Mucosa of rectum (tissue), 2 donors: ENCODE data around the gene CYP19A1.
"Not testable (repeated sequence)": the region's sequence is repeated elsewhere in the genome, so short reads cannot be mapped to it uniquely, and the experiment has no call there.

Experiments
- H3K27ac ChIP-seq, 2 donors: one replicate each; pipeline ENCODE4 v1.7.0; 2013; ENCODE audit warnings: inconsistent platforms in 2 of 2, low read depth in 2 of 2, low read length in 2 of 2
- H3K27me3 ChIP-seq, 2 donors: one replicate each; pipeline ENCODE4 v1.7.0; 2013; ENCODE audit warnings: low read length in 2 of 2; ENCODE audit not compliant: control insufficient read depth in 2 of 2, insufficient read depth in 2 of 2
- H3K36me3 ChIP-seq, 2 donors: one replicate each; pipeline ENCODE4 v1.7.0; 2013; ENCODE audit warnings: low read length in 2 of 2; ENCODE audit not compliant: control insufficient read depth in 2 of 2, insufficient read depth in 2 of 2
- H3K4me1 ChIP-seq, 2 donors: one replicate each; pipeline ENCODE4 v1.7.0; 2013; ENCODE audit warnings: low read length in 2 of 2, mild to moderate bottlenecking in 1 of 2; ENCODE audit not compliant: control insufficient read depth in 2 of 2, insufficient read depth in 2 of 2
- H3K4me3 ChIP-seq, 2 donors: one replicate each; pipeline ENCODE4 v1.7.0; 2013; ENCODE audit warnings: low read length in 2 of 2
- H3K9ac ChIP-seq, 2 donors: one replicate each; pipeline ENCODE4 v1.7.0; 2013; ENCODE audit warnings: low read length in 2 of 2, low read depth in 1 of 2, mild to moderate bottlenecking in 1 of 2
- H3K9me3 ChIP-seq, 2 donors: one replicate each; pipeline ENCODE4 v1.7.0; 2013; ENCODE audit warnings: low read length in 2 of 2; ENCODE audit not compliant: control insufficient read depth in 2 of 2
- donor health status: healthy.
- donor health status: Normal muscosa, but diverticular disease.

CYP19A1 gene

GRCh38 chr15:51267051-51267702, 71.2 kb downstream of the CYP19A1 start:
- H3K36me3 ChIP-seq: no peaks in the 10 kb centered on the region
- no peak overlapping the region for H3K27ac ChIP-seq
- H3K4me1 ChIP-seq: peaks cover 0 to 9% of the 10 kb centered on the region in 2 donors
- H3K9me3 ChIP-seq: no peaks in the 10 kb centered on the region
- H3K4me3 ChIP-seq: peak overlapping the region; percentile 53 to 55
- peaks cover 2 to 17% of the 10 kb centered on the region in 2 donors for H3K27me3 ChIP-seq
- peak overlapping the region in 1 of 2 donors; percentile 18 for H3K9ac ChIP-seq

DNA sequence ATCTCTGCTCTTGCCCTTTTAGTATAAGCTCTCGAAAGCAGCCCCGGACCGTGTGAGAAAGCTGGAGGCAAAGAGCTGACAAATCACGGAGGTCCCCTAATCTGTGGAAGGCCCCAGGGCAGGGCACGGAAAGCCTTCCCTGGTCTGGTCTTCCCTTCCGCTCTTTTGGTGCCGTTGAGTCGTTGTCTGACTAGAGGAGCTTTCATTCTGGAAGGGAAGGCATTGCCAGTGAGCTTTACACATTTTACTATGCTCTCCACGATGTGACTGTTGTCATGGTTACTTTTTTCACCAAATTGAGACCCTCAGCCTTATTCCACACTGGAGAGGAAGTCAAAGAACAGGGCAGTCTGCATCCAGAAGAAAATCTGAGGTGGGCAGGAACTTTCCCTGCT, 71.7 kb downstream of the CYP19A1 start:
- no peak overlapping the region for H3K9ac ChIP-seq
- peaks cover 2 to 17% of the 10 kb centered on the region in 2 donors for H3K27me3 ChIP-seq
- no peak overlapping the region for H3K27ac ChIP-seq
- H3K36me3 ChIP-seq: no peaks in the 10 kb centered on the region
- peaks cover 0 to 9% of the 10 kb centered on the region in 2 donors for H3K4me1 ChIP-seq
- no peaks in the 10 kb centered on the region for H3K9me3 ChIP-seq
- peak overlapping the region in 1 of 2 donors; percentile 53 for H3K4me3 ChIP-seq

- no peaks in the 10 kb centered on the region for H3K9me3 ChIP-seq
- peaks cover 0 to 9% of the 10 kb centered on the region in 2 donors for H3K4me1 ChIP-seq
- H3K27me3 ChIP-seq: peaks cover 2 to 17% of the 10 kb centered on the region in 2 donors
- H3K36me3 ChIP-seq: no peaks in the 10 kb centered on the region
- no peak overlapping the region for H3K27ac ChIP-seq
- no peak overlapping the region for H3K9ac ChIP-seq
- no peak overlapping the region for H3K4me3 ChIP-seq
Measured at GRCh38 chr15:51265037-51265555, 73.3 kb downstream of the CYP19A1 start.

GRCh38 chr15:51263726-51264125, 74.7 kb downstream of the CYP19A1 start:
- H3K27me3 ChIP-seq: peaks cover 0 to 17% of the 10 kb centered on the region in 2 donors
- H3K27ac ChIP-seq: no peak overlapping the region
- H3K9me3 ChIP-seq: no peaks in the 10 kb centered on the region
- H3K9ac ChIP-seq: no peak overlapping the region
- H3K4me3 ChIP-seq: no peak overlapping the region
- no peaks in the 10 kb centered on the region for H3K36me3 ChIP-seq
- H3K4me1 ChIP-seq: peaks cover 0 to 9% of the 10 kb centered on the region in 2 donors

DNA sequence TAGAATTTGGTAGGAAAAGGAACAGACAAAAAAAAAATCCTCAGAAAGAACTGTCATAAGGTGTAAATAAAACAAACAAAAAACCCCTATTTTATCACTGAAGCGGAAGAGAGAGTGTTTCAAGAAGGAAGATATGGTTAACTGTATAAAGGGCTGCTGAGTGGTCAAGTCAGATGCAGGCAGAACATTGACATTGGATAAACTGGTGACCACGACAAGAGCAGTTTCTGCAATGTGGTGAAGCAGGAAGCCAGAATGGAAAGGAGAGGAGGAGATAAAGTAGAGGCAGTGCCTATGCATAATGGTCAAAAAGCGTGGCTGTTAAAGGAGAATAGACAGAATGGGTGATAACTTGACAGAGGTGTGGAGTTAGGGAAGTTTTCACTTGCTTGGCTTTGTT, 75.3 kb downstream of the CYP19A1 start:
- peaks cover 0 to 9% of the 10 kb centered on the region in 2 donors for H3K4me1 ChIP-seq
- peaks cover 0 to 17% of the 10 kb centered on the region in 2 donors for H3K27me3 ChIP-seq
- no peaks in the 10 kb centered on the region for H3K9me3 ChIP-seq
- no peak overlapping the region for H3K4me3 ChIP-seq
- no peaks in the 10 kb centered on the region for H3K36me3 ChIP-seq
- no peak overlapping the region for H3K9ac ChIP-seq
- H3K27ac ChIP-seq: no peak overlapping the region

DNA sequence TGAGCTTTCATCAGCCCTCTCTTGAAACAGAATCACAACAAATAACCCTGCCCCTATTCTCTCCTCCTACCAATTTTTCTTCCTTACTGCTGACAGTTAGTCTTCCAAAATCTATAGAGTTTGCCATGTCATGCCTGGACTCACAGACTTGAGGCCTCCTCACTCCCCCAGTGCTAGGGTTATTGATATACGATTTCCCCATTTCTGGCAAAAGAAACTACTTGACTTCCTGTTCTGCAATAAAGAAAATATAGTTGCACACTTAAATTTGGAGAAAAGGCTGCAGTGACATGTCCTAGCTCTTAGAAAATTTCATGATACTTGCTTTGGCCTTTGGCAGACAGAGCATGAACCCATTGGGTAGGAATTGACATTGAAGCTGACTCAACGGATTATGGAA, 75.9 kb downstream of the CYP19A1 start:
- Histone ChIP-seq H3K9me3 (no peaks in the 10 kb centered on the region), H3K27ac (no peak overlapping the region), H3K27me3 (peaks cover 0 to 11% of the 10 kb centered on the region in 2 donors), H3K9ac (no peak overlapping the region), H3K36me3 (no peaks in the 10 kb centered on the region), H3K4me3 (no peak overlapping the region), H3K4me1 (peaks cover 0 to 4% of the 10 kb centered on the region in 2 donors)

DNA sequence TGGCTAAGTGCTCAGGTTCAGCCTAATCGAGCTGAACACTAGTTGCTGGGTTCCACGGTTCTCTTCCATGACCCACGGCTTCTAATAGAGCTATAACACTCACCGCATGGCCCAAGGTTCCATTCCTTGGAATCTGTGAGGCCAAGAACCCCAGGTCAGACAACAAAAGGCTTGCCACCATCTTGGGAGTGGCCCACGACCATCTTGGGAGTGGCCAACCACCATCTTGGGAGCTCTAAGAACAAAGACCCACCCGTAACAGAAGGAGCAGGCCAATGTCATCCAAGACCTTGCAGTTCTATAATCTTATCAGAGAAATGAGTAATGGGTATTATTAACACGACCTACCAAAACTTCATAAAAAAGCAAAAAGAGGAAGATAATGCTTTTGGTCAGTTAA, 77.3 kb downstream of the CYP19A1 start:
- not testable (repeated sequence) for H3K27ac ChIP-seq, H3K36me3 ChIP-seq, H3K27me3 ChIP-seq, H3K4me3 ChIP-seq, H3K9me3 ChIP-seq, H3K4me1 ChIP-seq, H3K9ac ChIP-seq

DNA sequence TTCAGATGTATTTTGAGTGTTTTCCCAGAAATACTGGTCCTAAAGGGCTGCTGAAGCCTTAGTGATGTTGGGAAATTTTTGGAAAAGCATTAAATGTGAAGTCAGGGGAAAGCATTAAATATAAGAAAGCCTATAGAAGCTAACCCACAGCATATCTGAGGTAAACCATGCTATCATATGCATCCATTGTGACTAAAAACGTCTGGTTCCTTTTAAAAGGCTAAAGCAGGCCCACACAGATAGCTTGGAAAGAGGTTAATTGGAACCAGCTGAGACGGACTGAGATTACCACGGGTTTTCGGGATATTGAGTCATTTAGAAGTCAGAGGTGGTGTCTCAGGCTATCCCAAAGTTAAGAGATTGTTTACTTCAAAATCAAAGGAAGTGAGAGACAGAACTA, 78.2 kb downstream of the CYP19A1 start:
- H3K4me3 ChIP-seq: no peak overlapping the region
- H3K36me3 ChIP-seq: no peaks in the 10 kb centered on the region
- no peaks in the 10 kb centered on the region for H3K4me1 ChIP-seq
- no peaks in the 10 kb centered on the region for H3K9me3 ChIP-seq
- no peaks in the 10 kb centered on the region for H3K27me3 ChIP-seq
- no peak overlapping the region for H3K9ac ChIP-seq
- H3K27ac ChIP-seq: no peak overlapping the region

DNA sequence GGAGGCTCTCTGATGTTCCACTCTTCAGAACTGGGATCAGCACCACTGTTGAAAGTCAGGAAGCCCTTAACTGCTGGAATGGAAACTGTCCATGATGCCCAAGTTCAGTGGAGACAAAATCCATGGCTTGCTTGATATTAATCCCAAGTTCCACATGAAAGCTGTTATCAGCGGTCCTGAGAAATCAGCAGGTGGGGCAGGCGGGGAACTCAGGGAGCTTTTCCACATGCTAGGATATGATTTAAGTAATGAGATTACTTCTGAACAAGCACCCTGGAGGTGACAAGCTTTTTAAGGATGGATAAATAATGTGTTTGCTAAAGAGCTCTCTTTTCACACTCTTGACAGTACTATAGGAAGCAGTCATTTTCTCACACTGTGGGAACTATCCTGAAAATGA, 82.9 kb downstream of the CYP19A1 start:
- no peaks in the 10 kb centered on the region for H3K36me3 ChIP-seq
- no peak overlapping the region for H3K4me3 ChIP-seq
- no peaks in the 10 kb centered on the region for H3K27me3 ChIP-seq
- H3K9ac ChIP-seq: no peak overlapping the region
- no peaks in the 10 kb centered on the region for H3K9me3 ChIP-seq
- H3K27ac ChIP-seq: no peak overlapping the region
- H3K4me1 ChIP-seq: no peaks in the 10 kb centered on the region

DNA sequence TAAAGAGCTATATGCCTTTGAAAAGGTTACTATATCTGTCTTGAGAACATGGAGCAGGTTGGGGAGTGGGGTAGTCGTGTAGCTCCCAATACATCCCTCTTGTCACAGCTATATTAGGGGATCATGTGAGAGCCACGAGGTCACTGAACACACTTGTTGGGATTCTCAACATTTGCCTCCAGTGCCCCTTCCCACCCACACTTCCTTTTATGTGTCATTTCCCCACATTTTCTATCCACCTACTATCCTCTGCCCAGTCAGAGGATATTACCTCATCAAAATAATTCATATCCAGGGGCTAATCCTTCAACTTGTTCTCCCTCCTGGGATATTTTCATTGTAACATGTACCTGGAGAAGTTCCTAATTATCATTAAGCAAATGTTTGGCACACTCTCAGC, 85.0 kb downstream of the CYP19A1 start:
- Histone ChIP-seq H3K27ac (no peak overlapping the region), H3K9ac (no peak overlapping the region), H3K4me1 (no peaks in the 10 kb centered on the region), H3K4me3 (no peak overlapping the region), H3K27me3 (no peaks in the 10 kb centered on the region), H3K36me3 (no peaks in the 10 kb centered on the region), H3K9me3 (no peaks in the 10 kb centered on the region)
